ENCODE data around the gene ADARB2.

The ADARB2 gene

DNA sequence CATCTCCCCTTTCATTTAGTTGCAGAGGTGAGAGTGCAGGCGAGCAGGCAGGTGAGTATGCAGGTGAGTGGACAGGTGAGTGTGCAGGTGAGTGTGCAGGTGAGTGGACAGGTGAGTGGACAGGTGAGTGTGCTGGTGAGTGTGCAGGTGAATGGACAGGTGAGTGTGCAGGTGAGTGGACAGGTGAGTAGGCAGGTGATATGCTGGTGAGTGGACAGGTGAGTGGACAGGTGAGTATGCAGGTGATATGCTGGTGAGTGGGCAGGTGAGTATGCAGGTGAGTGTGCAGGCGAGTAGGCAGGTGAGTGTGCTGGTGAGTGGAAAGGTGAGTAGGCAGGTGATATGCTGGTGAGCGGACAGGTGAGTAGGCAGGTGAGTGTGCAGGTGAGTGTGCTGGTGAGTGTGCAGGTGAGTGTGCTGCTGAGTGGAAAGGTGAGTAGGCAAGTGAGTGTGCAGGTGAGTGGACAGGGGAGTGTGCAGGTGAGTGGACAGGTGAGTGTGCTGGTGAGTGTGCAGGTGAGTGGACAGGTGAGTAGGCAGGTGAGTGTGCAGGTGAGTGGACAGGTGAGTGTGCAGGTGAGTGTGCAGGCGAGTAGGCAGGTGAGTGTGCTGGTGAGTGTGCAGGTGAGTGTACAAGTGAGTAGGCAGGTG is 165.6 kb downstream of the ADARB2 start:
- TF ChIP-seq, protein P1, sequence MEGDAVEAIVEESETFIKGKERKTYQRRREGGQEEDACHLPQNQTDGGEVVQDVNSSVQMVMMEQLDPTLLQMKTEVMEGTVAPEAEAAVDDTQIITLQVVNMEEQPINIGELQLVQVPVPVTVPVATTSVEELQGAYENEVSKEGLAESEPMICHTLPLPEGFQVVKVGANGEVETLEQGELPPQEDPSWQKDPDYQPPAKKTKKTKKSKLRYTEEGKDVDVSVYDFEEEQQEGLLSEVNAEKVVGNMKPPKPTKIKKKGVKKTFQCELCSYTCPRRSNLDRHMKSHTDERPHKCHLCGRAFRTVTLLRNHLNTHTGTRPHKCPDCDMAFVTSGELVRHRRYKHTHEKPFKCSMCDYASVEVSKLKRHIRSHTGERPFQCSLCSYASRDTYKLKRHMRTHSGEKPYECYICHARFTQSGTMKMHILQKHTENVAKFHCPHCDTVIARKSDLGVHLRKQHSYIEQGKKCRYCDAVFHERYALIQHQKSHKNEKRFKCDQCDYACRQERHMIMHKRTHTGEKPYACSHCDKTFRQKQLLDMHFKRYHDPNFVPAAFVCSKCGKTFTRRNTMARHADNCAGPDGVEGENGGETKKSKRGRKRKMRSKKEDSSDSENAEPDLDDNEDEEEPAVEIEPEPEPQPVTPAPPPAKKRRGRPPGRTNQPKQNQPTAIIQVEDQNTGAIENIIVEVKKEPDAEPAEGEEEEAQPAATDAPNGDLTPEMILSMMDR (IDR thresholded peaks at IDR 0.05; ENCODE audit: low read depth, low read length, missing control alignments), result no peak

DNA sequence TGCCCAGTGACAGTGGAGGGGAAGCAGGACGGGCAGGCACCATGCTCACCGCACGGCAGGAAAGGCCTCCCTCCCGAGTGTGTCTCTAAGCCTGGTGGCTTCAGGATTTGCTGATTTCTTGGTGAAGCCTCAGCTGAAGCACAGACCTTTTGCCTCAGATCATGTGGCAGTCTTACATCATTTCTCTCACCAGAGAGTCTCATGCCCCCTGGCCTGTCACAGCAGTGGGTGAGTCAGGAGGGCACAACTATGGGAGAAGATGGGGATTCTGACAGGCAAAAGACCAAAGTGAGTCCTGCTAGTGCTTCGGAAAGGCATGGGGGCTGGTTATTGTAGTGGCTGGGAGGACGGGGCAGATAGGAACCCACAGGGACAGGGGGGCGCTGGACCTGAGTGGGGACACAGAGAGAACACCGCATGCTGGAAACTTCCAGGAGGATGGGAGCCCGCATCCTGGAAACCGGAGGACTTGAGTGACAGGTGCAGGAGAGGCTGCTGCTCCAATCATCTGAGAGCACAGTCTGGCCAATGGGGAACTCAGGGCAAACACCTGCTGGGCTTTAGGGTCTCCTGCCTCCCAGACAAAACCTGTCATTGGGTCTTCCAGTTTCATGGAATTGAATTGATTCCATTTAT is 166.8 kb downstream of the ADARB2 start:
- no peak for DNase-seq (ENCODE audit: low read depth)
- TF ChIP-seq, protein P1 (IDR thresholded peaks at IDR 0.05; ENCODE audit: low read depth, low read length, missing control alignments), result no peak
- H3K4me3 ChIP-seq (ENCODE audit: low read depth, low read length), result no peak overlapping the region

More for the DNA sequence above, 165.6 kb downstream of the ADARB2 start:
- no peak for DNase-seq (ENCODE audit: low read depth)
- H3K4me3 ChIP-seq (ENCODE audit: low read depth, low read length), result no peak overlapping the region

DNA sequence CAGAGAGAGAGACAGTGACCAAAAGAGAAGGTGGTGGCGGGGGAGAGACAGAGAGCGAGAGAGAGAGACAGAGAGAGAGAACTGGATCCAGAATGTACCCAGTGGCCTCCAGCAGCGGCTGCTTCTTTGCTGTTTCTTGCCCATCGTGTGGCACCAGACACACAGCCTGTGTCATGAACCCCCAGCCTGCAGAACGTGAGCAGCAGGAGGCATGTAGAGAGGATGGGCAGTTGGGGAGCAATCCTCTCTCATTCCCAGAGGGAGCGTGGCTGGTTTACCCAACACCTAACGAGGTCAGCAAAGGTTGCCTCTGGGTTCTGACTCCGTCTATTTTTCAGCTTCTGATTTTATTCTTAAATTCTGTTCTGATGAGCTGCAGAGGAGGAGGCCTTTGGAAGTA is 168.1 kb downstream of the ADARB2 start:
- TF ChIP-seq, protein P1 (IDR thresholded peaks at IDR 0.05; ENCODE audit: low read depth, low read length, missing control alignments), result no peak
- no peak overlapping the region for H3K4me3 ChIP-seq (ENCODE audit: low read depth, low read length)
- DNase-seq (ENCODE audit: low read depth), result no peak

DNA sequence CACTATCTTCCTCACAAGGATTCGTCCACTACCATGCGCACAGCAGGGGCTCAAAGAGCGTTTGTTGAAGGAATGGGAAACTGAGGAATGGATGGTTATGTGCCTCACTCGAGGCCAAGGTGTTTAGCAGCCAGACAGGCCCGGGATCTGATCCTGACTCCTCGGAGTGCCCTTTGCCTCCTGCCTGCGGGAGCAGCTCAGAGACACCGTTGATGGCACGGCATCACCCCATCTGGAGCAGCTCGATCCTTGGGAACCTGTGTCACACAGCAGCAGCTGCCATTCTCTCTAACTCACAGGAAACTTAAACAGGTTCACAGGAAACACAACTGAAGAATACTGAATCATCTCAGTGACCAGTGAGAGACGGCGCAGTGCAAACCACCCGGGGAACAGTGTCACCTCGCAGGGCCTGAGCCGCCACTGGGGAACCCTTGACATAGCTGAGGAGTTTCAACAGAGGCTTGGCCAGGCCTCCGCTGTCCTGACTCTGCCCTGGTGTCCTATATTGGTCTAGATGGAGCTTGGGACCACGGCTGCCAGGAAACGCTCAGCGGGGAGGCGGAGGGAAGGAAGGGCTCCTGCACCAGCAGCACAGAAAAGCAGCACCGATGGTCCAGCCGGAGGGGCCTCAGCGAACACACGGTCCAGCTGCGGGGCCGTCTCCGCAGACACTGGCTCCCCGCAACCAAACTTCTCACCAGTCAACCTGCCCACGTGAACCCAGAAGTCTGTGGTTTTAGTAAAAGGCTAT is 169.4 kb downstream of the ADARB2 start:
- no peak for DNase-seq (ENCODE audit: low read depth)
- no peak overlapping the region for H3K4me3 ChIP-seq (ENCODE audit: low read depth, low read length)
- TF ChIP-seq, protein P1 (IDR thresholded peaks at IDR 0.05; ENCODE audit: low read depth, low read length, missing control alignments), result no peak

DNA sequence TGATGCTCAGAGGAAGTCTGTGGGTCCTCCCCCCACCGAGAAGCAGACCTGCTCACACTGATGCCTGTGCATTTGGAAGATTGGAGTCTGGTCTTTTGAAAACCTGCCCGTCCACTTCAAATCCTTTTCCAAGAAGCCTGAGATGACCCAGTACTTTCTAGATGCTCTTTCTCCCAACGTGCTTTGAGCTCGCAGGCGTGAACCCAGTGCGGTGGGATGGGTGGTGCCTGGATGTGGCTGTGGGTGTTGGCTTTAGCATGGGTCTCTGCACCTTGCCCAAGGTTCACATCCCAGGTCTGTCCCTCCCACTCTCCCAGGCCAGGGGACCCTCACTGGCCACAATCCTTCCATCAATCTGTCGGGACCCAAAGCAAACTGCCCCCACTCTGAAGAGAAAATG is 170.2 kb downstream of the ADARB2 start:
- TF ChIP-seq, protein P1 (IDR thresholded peaks at IDR 0.05; ENCODE audit: low read depth, low read length, missing control alignments), result no peak

DNA sequence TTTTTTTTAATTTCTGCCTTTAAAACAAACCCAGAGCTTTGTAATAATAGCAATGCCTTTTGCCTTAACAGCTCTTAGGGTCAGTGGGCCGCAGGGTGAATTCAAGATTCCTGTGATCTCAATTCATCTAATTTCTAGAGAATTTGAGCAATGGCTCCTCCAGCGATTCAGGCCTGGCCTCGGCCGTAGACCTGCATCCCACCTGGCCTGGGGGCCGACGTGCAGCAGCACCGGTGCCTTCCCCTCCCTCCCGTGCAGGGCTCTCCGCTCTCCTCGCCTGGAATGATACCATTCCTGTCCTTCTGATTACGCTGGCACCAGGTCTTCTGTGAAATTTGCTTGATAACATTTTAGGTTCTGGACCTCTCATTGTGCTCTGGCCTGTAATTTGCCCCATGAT is 172.5 kb downstream of the ADARB2 start:
- TF ChIP-seq, protein P1 (IDR thresholded peaks at IDR 0.05; ENCODE audit: low read depth, low read length, missing control alignments), result no peak
- H3K4me3 ChIP-seq (ENCODE audit: low read depth, low read length), result no peak overlapping the region
- no peak for DNase-seq (ENCODE audit: low read depth)

More for the DNA sequence above, 170.2 kb downstream of the ADARB2 start:
- no peak overlapping the region for H3K4me3 ChIP-seq (ENCODE audit: low read depth, low read length)
- no peak for DNase-seq (ENCODE audit: low read depth)

Data from GM12864 (cell line).